Activated naive CD4-positive, alpha-beta T cell treated with anti-CD3 and anti-CD28 coated beads, Interleukin-2, amount 50 U/mL, for 72 hours (primary cell): ENCODE measurements around the gene CMPK1. TPM values are rescaled to one million over a fixed set of nuclear protein-coding genes. Genes with fewer than 3 reads are reported as not detected.

ENCODE experiments used
- ATAC-seq, 2 donors: fragments of 150-1000 bp; cut with Tn5 transposase; 2 replicates each; pipeline ENCODE4 v1.10.0; 2021; ENCODE audit warnings: mild to moderate bottlenecking in 2 of 2, moderate library complexity in 2 of 2
- DNase-seq, 2 donors: peaks; one replicate each; pipeline ENCODE4 v3.0.0; 2021 to 2022; ENCODE audit warnings: low spot score in 2 of 2
- H3K27ac Mint-ChIP-seq, 2 donors: one replicate each; pipeline ENCODE4 v1.8.0; 2022; ENCODE audit warnings: mild to moderate bottlenecking in 2 of 2, mixed read lengths in 2 of 2
- H3K36me3 Mint-ChIP-seq, 2 donors: one replicate each; pipeline ENCODE4 v1.8.0; 2022; ENCODE audit warnings: mixed read lengths in 2 of 2
- H3K9me3 Mint-ChIP-seq, 2 donors: one replicate each; pipeline ENCODE4 v1.8.0; 2022; ENCODE audit warnings: mixed read lengths in 2 of 2
- total RNA-seq, 2 donors: library from RNA; stranded (reverse); gene quantifications; one replicate each; pipeline ENCODE4 v1.2.3, GENCODE V29; 2022

CMPK1 gene
- total RNA-seq, 2 donors from 2014 or later, result 84.9 to 128 TPM

DNA sequence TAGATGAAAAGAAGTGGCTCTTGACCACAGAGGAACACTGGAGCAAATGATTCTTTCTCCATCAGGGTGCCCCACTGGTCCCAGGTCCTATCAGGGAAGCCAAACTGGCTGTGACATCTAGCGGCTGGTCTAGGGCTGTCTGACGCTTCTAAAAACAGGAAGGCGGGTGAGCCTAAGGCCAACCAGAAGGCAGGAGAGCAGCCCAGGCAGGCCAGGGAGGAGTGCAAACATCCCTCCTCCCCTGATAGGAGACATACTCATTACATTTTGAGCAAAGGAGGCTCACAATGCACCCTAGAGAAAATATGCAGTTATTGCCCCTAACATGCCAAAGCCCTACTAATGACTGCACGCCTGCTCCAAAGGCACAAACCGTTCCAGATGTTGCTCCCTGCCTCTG lies 72.1 kb downstream of the CMPK1 start:
- no peaks in the 10 kb centered on the region for H3K9me3 Mint-ChIP-seq

DNA sequence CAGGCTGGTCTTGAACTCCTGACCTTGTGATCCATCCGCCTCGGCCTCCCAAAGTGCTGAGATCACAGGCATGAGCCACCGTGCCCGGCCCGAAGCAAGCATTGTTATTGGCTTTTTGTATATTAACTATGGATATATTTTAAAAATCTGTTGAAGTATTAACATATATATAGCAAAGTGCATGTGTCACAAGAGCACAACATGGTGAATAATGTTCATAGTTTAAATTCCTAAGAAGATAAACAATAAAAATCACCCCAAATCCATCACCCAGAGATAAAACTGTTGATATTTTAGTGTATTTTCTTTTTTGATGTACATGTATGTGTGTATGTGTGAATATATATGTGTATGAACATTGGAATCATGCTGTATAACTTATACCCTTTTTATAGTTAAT lies 73.4 kb downstream of the CMPK1 start:
- Mint-ChIP-seq H3K27ac (no peak overlapping the region), H3K9me3 (no peaks in the 10 kb centered on the region), H3K36me3 (no peaks in the 10 kb centered on the region)
- ATAC-seq (no peak), DNase-seq (no peak)

More for the DNA sequence above, 72.1 kb downstream of the CMPK1 start:
- H3K27ac Mint-ChIP-seq, result no peak overlapping the region
- ATAC-seq (no peak), DNase-seq (no peak)
- H3K36me3 Mint-ChIP-seq, result no peaks in the 10 kb centered on the region

DNA sequence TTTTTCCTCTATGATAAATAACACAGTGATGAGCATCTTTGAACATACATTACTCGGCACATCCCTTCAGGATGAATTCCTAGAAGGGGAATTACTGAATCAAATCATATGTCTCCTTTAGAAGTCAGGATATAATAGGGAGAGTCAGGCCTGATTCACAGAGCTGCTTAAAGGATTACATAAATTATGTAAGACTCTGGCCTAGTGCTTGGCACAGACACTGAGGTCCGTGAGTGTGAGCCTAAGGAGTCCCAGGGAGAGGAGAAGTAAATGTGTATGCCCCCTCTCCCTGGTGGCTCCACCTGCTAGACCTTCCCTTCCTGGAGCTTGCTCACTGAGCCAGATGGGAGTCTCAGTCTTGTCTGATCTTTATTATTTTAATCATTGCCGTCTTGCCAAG lies 73.9 kb downstream of the CMPK1 start:
- ATAC-seq, result no peak
- Mint-ChIP-seq H3K9me3 (no peaks in the 10 kb centered on the region), H3K27ac (no peak overlapping the region)

DNA sequence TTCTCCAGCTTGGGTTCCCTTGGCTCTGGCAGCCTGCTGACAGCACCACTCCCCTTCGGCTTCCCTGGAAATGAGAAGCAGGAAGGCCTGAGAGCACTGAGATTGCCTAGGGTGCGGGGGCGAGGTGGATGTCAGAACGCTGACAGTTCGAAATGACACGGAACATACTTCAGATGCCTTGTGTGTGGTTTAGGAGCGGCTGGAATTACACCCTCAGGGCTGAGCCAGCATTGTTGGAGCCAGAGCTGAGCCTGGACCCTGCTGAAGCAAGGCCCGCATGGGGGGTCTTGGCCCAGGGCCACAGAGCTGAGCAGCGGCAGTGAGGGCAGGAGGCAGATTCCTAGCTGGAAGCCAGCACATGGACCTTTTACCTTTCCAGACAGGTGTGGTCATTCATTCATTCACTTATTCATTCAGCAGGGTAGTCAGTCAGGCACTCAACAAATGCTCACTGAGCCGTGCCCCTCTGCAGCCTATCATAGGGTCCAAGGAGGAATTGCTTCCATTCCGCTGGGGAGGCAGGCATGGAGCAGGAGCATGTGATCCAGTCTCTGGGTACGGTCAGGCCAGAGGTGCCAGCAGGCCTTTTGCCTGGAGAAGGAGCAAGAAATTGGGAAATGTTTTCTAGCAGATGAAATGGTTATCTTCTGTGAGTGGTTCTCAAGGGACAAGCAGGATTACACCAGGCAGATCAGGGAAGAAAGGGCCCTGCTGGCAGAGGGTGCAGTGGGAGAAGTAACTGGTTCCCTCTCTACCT lies 75.9 kb downstream of the CMPK1 start:
- no peak overlapping the region for H3K27ac Mint-ChIP-seq
- no peak for ATAC-seq
- no peaks in the 10 kb centered on the region for H3K36me3 Mint-ChIP-seq
- H3K9me3 Mint-ChIP-seq, result no peaks in the 10 kb centered on the region
- no peak for DNase-seq

More for the DNA sequence above, 73.9 kb downstream of the CMPK1 start:
- no peaks in the 10 kb centered on the region for H3K36me3 Mint-ChIP-seq
- DNase-seq, result no peak

DNA sequence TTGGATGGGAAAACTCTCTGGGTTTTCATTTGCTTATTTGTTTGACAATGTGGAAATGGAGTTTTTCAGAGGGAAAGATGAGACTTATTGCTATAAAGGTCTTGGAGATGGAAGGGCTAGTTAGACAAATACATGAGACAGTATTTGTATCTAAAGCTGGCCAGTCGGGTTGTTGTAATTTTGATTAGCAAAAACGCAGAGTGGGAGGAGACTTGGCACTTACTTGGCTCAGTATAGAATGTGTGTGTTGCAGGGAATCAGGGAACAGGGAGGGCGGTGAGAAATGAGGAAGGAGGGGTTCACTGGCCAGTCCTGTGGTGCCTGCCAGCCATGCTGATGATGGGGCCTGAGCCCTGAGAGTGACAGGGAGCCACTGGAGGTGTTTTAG lies 76.5 kb downstream of the CMPK1 start:
- ATAC-seq (no peak), DNase-seq (no peak)
- Mint-ChIP-seq H3K36me3 (no peaks in the 10 kb centered on the region), H3K27ac (no peak overlapping the region), H3K9me3 (no peaks in the 10 kb centered on the region)

DNA sequence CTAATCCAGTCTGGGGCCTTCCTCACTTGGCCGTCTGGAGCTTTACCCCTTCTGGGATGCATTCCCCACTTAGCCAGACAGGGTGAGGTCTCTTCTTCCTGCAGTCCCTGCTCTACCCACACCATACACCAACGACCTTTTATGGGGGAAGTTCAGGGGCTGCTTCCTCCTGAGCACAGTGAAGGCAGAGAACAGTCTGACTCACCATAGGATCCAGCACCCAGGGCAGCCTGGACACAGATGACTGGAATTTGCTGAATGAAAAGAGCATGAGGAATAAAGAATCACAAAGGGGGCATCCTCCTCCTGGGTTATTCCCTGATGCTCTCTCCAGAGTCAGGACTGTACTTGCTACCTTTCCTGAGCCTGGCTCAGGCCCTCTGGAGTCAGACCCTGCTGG lies 77.8 kb downstream of the CMPK1 start:
- DNase-seq (no peak), ATAC-seq (no peak)
- H3K36me3 Mint-ChIP-seq, result no peaks in the 10 kb centered on the region

DNA sequence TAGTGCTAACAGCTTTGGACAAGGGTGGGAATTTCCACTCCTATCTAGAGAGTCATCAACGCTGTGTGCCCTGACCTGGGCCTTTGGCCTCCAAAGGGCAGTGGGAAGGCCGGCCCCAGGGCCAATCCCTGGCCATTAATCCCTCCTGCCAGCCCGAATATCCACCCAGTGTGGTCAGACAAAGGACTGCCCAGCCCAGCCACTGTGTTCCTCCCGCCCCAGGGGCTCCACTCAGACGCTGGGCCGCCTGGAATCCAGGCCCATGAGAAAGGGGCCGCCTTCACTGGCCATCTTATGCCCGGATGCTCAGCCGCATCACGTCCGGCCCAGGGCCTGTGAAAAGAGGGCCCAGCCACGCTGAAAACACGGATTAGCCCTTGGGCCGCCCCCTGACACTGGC lies 78.8 kb downstream of the CMPK1 start:
- DNase-seq, result no peak
- Mint-ChIP-seq H3K36me3 (peaks cover 0 to 2% of the 10 kb centered on the region in 2 donors), H3K9me3 (no peaks in the 10 kb centered on the region), H3K27ac (no peak overlapping the region)
- ATAC-seq, result no peak

More for the DNA sequence above, 77.8 kb downstream of the CMPK1 start:
- Mint-ChIP-seq H3K9me3 (no peaks in the 10 kb centered on the region), H3K27ac (no peak overlapping the region)

DNA sequence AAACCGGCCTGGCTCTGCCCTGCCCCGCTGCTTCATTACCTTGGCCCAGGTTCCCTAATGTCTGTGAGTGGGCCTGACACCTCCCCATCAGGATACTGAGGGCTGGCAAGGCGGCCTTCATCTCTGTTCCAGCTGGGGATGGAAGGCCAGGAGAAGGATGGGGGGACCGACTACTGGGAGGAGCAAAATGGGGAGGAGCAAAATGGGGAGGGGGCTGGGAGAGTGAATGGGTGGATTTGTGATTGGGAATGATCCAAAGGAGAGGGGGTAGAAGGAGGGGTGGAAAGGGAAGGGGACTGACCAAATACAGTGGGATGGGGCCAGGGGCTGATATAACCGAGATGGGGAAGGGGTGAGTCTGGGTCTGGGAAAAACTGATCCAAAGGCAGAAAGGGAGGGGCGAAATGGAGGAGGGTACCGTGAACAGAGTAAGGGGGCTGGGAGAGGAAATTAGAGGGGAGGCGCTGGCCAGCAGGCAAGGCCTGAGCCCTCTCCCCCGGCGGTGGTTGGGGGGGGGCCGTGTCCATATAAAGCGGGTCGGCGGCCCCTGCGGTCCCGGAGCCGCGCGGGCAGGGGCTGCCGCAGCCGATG lies 82.2 kb downstream of the CMPK1 start, which contains the start of gene FOXE3:
Gene FOXE3, plus strand, starts transcription at position 558 of the 591 bp plus-strand sequence. Its CDS starts 31 bp downstream, at position 589.
- Mint-ChIP-seq H3K9me3 (no peaks in the 10 kb centered on the region), H3K36me3 (peaks cover 0 to 12% of the 10 kb centered on the region in 2 donors), H3K27ac (no peak within 1 kb of the TSS)
- ATAC-seq (peak in 1 of 2 donors; percentile 8), DNase-seq (no peak)

DNA sequence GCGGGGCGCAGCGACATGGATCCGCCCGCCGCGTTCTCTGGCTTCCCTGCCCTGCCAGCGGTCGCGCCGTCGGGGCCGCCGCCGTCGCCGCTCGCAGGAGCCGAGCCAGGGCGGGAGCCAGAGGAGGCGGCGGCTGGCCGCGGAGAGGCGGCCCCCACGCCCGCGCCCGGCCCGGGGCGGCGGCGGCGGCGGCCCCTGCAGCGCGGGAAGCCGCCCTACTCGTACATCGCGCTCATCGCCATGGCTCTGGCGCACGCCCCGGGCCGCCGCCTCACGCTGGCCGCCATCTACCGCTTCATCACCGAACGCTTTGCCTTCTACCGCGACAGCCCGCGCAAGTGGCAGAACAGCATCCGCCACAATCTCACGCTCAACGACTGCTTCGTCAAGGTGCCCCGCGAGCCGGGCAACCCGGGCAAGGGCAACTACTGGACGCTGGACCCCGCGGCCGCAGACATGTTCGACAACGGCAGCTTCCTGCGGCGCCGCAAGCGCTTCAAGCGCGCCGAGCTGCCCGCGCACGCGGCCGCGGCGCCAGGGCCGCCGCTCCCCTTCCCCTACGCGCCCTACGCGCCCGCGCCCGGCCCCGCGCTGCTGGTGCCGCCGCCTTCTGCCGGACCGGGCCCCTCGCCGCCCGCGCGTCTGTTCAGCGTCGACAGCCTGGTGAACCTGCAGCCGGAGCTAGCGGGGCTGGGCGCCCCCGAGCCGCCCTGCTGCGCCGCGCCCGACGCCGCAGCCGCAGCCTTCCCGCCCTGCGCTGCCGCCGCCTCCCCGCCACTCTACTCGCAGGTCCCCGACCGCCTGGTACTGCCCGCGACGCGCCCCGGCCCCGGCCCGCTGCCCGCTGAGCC lies 83.0 kb downstream of the CMPK1 start:
- H3K9me3 Mint-ChIP-seq, result no peaks in the 10 kb centered on the region
- DNase-seq (peak in 1 of 2 donors; percentile 28), ATAC-seq (peak; percentile 36 to 68)
- no peak overlapping the region for H3K27ac Mint-ChIP-seq
- peaks cover 0 to 12% of the 10 kb centered on the region in 2 donors for H3K36me3 Mint-ChIP-seq

DNA sequence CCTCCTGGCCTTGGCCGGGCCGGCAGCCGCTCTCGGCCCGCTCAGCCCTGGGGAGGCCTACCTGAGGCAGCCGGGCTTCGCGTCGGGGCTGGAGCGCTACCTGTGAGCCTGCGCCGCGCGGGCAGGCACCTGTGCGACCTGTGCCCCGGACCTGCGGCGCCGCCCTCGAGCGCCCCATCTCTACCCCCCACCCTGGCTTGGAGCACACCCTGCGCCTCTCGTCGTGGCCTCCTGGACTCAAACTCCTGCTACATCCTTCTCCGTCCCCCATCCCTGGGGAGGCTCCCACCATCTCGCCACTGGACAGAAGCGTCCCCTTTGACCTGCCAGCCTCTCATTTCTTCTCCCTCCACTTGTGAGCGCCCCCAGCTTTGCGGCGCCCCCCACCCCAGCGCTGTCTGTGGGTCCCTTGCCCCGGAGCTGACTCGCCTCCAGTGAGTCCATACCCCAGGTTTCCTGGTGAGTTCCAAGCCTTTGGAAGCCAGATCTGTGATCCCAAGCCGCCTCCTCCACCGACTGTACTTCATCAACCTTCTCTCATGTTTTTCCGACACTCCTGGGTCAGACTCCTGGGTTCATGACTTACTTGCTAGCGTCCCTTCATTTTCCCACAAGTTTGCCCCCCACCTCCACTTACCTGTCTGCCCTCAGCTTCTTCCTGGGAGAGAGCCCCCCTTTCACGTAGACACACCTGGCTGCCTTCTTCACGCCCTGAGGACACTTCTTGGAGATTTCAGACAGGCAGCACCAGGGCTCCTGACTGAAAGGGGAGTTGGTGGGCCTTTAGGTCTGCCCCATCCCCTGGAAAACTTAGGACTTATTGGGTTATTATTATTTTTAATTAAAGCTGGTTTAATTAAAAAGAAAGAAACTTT lies 83.8 kb downstream of the CMPK1 start:
- Mint-ChIP-seq H3K36me3 (peaks cover 0 to 12% of the 10 kb centered on the region in 2 donors), H3K9me3 (no peaks in the 10 kb centered on the region), H3K27ac (no peak overlapping the region)
- ATAC-seq (no peak), DNase-seq (no peak)

DNA sequence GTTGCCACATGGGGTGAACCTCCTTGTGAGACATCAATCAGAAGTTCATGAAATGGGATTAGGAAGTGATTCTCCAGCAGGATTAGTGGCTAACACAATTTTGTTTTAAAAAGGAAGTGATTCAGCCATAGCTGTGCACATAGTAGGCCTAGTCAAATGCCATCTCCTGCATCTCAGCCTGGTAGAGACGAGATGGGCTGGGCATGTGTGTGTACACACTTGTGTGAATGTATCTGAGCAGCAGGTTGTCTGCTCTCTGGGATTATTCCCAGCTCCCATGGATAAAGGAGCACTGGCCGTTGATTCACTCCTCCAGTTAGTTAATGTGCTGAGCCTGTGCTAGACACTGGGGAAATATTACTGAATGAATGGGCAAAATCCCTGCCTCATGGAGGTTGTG lies 84.5 kb downstream of the CMPK1 start:
- Mint-ChIP-seq H3K9me3 (no peaks in the 10 kb centered on the region), H3K36me3 (peaks cover 0 to 12% of the 10 kb centered on the region in 2 donors), H3K27ac (no peak overlapping the region)
- ATAC-seq, result no peak
- no peak for DNase-seq

DNA sequence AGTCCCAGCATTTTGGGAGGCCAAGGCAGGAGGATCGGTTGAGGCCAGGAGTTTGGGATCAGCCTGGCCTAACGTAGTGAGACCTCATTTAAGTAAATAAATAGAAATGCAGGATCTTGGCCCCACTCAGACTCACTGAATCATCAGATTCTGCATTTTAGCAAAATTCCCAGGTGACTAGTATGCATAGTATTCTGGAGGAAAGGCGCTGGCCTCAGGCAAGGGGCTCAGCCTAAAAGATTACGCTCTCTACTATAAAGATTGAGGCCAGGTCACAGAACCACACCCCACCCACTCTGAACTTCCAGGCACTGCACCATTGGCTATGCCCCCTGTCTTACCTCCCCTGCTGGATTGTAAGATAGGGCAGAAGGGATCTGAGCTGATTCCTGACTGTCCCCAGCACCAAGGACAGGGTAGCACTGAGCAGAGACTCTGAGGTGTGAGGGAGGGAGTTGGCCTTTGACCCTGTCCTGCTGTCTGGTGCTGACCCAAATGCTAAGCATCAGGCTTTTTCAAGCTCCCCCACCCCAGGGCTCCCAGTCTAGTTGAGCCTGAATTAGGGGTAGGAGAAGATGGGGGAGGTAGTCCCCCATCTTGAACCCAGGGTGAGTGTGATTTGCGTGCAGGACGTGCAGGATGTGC lies 85.2 kb downstream of the CMPK1 start:
- ATAC-seq, result no peak
- H3K36me3 Mint-ChIP-seq, result peaks cover 0 to 12% of the 10 kb centered on the region in 2 donors

DNA sequence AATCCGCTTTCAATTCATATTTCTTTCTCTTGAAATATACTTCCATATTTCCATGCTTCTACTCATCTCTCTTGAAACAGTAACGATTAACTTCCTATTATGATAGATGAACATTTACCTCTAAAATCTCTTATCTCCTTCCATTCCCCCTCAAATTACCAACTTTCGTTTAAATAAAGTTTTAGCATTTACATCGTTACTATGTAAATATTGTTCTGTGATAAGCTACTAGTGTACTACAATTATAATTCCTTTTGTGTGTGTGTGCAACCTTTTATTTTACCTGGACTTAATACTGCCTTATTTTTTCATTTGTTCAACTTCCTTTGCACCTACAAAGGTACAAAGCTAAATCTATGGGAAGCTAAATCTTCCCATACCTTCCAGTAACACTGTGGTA lies 87.0 kb downstream of the CMPK1 start:
- H3K27ac Mint-ChIP-seq, result no peak overlapping the region
- no peak for DNase-seq
- no peak for ATAC-seq
- H3K36me3 Mint-ChIP-seq, result peaks cover 0 to 12% of the 10 kb centered on the region in 2 donors
- H3K9me3 Mint-ChIP-seq, result no peaks in the 10 kb centered on the region

More for the DNA sequence above, 85.2 kb downstream of the CMPK1 start:
- Mint-ChIP-seq H3K9me3 (no peaks in the 10 kb centered on the region), H3K27ac (no peak overlapping the region)
- no peak for DNase-seq

DNA sequence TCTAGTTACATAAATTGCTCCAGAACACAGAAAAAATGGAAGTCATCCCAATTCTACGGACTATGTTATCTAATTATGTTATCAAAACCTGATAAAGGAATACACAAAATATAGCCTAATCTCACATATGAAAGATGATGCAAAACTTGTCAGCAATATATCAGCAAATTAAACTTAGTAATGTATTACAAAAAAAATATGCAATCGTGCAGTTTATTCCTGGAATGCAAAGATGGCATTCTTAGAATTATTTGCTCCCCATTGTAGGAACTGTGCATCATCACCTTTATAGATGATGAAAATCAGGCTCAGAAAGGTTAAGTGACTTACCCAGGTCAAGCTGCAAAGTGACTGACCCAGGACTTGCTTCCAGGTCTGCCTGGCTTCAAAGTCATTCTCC lies 90.3 kb downstream of the CMPK1 start:
- H3K36me3 Mint-ChIP-seq, result no peaks in the 10 kb centered on the region
- H3K27ac Mint-ChIP-seq, result no peak overlapping the region
- ATAC-seq, result no peak
- no peaks in the 10 kb centered on the region for H3K9me3 Mint-ChIP-seq
- DNase-seq, result no peak

DNA sequence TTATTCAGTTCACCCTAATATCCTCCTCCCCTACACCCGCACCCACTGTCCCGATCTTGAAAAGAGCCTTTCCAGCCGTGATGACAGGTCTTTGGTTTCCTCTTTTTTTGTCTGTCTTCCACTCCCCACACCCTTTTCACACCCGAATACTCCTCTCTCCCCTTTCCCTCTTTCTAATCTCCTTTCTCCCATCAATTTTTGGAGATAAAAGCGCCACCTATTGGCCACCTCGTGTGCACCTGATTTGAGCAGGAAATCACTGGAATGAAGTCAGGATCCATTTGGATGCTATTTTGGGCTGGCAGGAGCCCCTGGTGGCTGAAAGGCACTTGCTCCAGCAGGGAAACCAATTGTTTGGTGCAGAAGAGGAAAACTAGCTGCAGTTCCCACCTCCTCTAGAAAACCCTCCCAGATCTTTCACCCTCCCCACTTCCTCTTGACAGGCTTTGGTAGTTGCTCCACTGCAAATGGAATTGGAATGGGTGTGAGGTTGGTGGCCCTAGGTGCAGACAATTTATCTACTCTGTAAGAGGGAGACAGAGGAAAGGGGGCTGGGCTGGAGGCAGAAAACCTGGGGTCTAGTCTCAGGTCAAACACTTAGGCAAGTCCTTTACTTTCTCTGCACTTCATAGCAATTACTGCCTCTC lies 90.9 kb downstream of the CMPK1 start:
- ATAC-seq (no peak), DNase-seq (no peak)
- Mint-ChIP-seq H3K9me3 (no peaks in the 10 kb centered on the region), H3K36me3 (no peaks in the 10 kb centered on the region), H3K27ac (no peak overlapping the region)
